DMS53 treated with DMSO at 0.1 percent for 48 hours (cell line): ENCODE results near the gene RMND1.

Source experiments
- DNase-seq: peaks from one replicate; lab custom pipeline; 2025; ENCODE audit not compliant: unreplicated experiment; lab: John Stamatoyannopoulos, UW

Gene RMND1, protein sequence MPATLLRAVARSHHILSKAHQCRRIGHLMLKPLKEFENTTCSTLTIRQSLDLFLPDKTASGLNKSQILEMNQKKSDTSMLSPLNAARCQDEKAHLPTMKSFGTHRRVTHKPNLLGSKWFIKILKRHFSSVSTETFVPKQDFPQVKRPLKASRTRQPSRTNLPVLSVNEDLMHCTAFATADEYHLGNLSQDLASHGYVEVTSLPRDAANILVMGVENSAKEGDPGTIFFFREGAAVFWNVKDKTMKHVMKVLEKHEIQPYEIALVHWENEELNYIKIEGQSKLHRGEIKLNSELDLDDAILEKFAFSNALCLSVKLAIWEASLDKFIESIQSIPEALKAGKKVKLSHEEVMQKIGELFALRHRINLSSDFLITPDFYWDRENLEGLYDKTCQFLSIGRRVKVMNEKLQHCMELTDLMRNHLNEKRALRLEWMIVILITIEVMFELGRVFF

DNA sequence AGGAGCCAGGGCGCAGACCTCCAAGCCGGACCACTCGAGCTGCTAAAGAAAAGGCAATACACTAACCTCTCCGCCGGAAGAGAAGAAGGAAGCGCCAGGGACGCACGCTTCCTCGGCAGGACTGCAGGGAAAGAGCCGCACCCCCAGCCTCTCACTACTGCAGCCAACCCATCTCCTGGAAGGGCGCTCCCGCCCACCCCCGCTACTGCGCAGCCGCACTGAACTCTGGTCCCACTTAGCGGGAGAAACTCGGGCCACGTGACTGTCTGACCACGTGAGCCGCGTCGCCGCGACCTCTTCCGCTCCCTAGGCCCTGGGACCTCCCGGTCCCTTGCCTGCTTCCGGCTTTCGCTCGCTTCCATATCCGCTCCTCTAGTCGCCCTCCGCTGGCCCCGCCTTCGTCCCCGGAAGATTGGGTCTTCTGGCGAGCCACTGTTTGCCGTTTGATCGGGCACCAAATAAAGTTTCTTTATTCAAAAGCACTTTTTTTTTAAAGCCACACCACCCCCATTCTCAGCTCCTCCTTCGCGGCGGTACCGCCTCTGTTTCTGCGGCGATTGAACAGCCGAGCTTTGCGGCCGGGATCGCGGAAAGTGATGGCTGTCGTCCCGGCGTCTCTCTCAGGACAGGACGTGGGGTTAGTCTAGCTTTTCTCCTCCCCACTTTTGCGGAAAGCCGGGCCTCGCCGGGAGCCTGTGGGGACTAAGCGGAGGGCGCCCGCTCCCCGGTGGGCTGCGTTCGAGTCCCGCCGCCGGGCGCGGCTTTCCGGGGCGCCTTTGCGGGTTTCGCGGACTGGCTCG, at the start of gene RMND1:
RMND1 (minus strand) TSS at position 177 of the 800 bp plus-strand sequence. CDS start 6,315 bp downstream, outside the sequence.
- peak; percentile 97 for DNase-seq

GRCh38 chr6:151499551-151499950, 47.6 kb upstream of the RMND1 start:
- no peak for DNase-seq

GRCh38 chr6:151498327-151498726, 46.4 kb upstream of the RMND1 start:
- DNase-seq = no peak

- no peak for DNase-seq
Observed at GRCh38 chr6:151497905-151498304, 46.0 kb upstream of the RMND1 start.

DNA sequence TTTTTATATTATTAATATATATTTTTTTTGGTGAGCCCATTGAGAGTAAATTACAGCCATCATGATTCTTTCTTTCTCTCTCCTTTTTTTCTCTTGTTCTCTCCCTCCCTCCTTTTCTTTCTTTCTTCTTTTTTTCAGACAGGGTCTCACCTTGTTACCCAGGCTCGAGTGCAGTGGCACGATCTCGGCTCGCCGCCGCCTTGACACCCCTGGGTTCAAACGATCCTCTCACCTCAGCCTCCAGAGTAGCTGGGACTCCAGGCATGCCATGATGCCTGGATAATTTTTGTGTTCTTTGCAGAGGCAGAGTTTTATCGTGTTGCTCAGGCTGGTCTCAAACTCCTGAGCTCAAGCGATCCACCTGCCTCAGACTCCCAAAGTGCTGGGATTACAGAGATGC, 43.5 kb upstream of the RMND1 start:
- no peak for DNase-seq

DNA sequence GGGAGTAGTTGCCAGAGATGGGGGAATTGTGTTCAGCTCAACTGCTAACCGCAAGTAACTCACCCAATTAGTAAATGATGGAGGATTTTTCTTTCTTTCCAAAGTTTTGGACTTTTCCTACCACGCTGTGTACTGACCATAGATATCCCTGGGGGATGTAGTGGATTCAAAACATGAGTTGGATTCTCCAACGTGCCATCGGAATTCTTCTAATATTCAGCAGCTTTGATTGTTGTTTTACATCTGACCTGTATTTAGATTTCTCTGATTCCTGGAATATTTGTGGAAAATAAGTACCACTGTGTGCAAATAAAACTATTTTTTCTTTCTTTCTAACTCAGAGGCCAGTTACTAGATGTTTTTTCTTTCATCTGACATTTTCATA, 43.0 kb upstream of the RMND1 start:
- DNase-seq = no peak

- peak; percentile 30 for DNase-seq
Observed at GRCh38 chr6:151494235-151494935, 42.5 kb upstream of the RMND1 start.

GRCh38 chr6:151493804-151494234, 41.9 kb upstream of the RMND1 start, which contains the start of gene CCDC170:
TSS of gene CCDC170 (plus strand) at chr6:151494017. CDS start at chr6:151494129, 112 bp downstream.
- no peak for DNase-seq

DNA sequence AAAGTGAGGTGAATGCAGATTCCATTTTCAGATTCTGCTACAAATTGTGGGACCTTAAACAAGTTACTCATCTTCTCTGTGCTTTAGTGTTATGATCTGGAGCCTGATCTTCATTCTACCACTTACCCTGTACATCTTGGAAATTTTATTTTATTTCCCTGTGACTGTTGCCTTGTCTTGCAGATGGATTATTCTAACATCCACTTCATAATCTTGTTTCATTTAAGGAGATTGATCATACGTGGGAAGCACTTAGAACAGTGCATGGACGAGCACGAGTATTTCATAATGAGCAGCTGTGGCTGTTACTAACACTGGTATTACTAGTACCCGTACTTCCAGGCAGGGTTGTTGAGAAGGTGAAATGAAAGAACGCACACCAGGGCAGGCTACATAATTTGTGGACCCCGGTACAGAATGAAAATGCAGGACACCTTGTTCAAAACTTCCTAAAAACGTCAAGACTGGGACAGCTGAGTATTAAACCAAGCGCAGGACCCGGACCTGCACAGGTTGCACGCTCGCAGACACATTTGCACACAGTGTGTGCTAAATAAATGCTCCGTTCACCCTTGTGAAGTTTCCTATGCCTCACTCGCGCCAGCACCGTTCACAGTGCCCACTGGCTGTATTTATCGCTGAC, 41.4 kb upstream of the RMND1 start:
- peak; percentile 11 for DNase-seq

- no peak for DNase-seq
Observed at GRCh38 chr6:151490996-151491395, 39.1 kb upstream of the RMND1 start.

- no peak for DNase-seq
Observed at GRCh38 chr6:151488226-151488625, 36.3 kb upstream of the RMND1 start.

DNA sequence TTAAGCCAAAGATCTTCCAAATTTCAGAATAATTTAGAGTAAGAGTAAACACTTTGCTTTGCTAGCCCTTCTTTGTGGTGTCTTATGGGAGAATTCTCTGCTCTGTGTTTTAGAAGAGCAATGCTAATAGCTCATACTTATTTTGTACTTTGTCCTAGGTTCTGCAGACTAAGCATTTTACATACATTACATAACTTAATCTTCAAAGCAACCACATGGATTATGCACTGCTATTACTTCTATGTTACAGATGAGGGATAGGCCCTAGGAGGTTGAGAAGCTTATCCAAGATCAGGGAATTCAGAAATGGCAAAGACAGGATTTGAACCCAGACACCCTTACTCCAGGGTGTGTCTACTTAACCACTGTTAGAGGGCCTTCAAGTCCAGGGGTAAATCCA, 32.1 kb upstream of the RMND1 start:
- no peak for DNase-seq

DNA sequence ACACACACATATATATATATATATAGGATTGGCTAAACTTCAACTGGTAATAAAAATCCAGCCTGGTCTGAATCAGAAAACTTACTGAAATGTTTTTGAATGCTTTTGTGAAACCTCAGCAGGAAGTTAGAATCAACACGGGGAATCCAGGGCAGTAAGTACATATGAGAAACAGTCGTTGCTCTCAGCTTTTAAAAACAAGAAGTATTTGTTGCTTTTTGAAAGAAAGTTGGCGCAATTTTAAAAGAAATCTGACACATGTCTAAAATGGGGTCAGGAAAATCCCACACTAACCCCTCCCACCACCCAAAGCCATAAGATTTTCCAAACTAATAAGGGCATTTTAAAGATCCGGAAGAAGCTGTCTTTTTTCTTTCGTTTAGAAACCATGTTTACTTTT, 30.4 kb upstream of the RMND1 start:
- no peak for DNase-seq

DNA sequence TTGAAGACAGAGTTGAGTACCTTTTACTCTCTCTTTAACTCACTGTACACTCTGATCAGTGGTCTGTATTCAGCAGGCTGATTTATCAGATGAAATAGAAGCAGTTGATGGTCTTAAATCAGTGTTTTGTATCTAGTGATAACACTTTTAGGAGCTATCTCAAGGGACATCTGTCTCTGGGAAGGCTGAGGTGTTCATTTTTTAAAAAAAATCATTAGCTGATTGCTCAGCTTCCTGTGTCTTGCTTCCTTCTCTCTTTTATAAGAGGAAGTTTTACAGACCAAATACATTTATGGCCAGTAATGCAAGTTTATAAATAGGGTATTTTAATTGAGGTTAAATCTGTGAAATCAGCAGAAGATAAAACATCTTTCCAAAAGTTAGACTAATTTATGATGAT, 29.9 kb upstream of the RMND1 start:
- DNase-seq = no peak

- no peak for DNase-seq
Observed at GRCh38 chr6:151478670-151479069, 26.7 kb upstream of the RMND1 start.

- no peak for DNase-seq
Observed at GRCh38 chr6:151477726-151478125, 25.8 kb upstream of the RMND1 start.

DNA sequence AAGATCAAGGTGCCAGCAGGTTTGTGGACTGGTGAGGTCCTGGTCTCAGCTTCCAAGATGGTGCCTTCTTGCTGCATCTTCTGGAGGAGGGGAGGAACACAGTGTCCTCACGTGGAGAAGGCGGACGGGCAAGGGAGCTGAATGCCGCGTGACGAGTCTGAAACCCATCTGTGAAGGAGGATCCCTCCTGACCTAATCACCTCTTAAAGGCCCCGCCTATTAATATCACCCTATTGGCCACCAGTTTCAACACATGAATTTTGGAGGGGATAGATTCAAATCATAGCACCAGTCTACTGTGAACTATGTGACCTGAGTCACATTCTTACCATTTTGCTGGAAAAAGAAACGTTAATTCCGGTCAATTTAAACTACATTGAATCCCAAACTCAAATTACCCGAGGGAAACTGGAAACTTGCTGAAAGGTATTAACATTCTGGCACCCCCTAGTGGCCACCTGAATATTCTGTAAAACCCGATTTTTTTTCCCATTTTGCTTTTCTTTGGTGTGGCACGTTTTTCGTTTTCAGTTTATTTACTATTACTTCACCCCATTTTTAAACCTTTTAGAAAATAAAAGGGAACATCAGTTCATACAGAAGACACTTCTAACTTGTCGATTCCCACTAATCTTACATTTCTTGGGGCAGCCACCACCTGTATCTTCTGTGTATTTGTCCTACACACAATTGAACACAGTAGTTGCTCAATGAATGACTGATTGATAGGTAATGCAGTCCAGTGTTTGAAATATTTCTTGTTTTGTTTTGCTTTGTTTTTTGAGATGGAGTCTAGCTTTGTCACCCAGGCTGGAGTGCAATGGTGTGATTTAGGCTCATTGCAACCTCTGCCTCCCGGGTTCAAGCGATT, 24.0 kb upstream of the RMND1 start:
- peak; percentile 58 for DNase-seq

GRCh38 chr6:151464702-151465101, 12.8 kb upstream of the RMND1 start:
- DNase-seq = no peak

DNA sequence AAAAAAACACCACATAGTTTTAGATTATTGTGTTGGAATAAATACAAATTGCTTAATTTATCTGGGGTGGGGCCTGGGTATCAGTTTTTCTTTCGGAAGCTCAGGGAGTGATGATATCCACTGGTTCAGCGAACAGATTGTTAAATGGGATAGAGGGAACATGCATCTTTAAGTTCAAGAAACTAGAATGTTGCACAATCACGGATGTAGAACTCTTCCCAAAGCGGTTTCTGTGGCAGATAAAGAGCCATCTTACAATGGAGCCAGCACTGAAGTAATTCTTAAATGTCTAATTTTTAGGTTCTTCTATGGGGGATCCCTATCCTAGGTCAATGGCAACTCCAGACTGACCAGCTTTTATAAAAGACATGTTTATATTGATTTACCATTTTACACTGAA, 9.7 kb upstream of the RMND1 start:
- DNase-seq = no peak
